NCI-H2081 treated with DMSO at 0.1 percent for 48 hours (cell line): ENCODE data around the gene FCER1A.
"Not testable (repeated sequence)": the region's sequence is repeated elsewhere in the genome, so short reads cannot be mapped to it uniquely, and the experiment has no call there.

Source experiments
- DNase-seq: peaks from one replicate; lab custom pipeline; 2025; lab: John Stamatoyannopoulos, UW

Gene FCER1A

GRCh38 chr1:159302095-159302494 lies at the start of gene FCER1A:
Gene FCER1A, plus strand, starts transcription at chr1:159302336. Its CDS starts 29 bp downstream, at chr1:159302365.
- no peak for DNase-seq

GRCh38 chr1:159261311-159261710 lies 40.8 kb upstream of the FCER1A start:
- DNase-seq = no peak

- DNase-seq = no peak
These were observed 40.2 kb upstream of the FCER1A start for GRCh38 chr1:159261721-159262494.

- no peak for DNase-seq
These were observed 35.3 kb upstream of the FCER1A start for GRCh38 chr1:159266832-159267231.

- no peak for DNase-seq
These were observed 27.5 kb upstream of the FCER1A start for GRCh38 chr1:159274631-159275030.

GRCh38 chr1:159275891-159276290 lies 26.2 kb upstream of the FCER1A start:
- DNase-seq = no peak

- no peak for DNase-seq
These were observed 22.4 kb upstream of the FCER1A start for GRCh38 chr1:159279773-159280172.

GRCh38 chr1:159282118-159282517 lies 20.0 kb upstream of the FCER1A start:
- no peak for DNase-seq

GRCh38 chr1:159289060-159289459 lies 13.1 kb upstream of the FCER1A start:
- no peak for DNase-seq

GRCh38 chr1:159291424-159291823 lies 10.7 kb upstream of the FCER1A start:
- DNase-seq = no peak

- DNase-seq = no peak
These were observed 5.3 kb upstream of the FCER1A start for GRCh38 chr1:159296706-159297375.

GRCh38 chr1:159300146-159300545 lies 2.0 kb upstream of the FCER1A start:
- DNase-seq = no peak

GRCh38 chr1:159307346-159308020 lies 5.3 kb downstream of the FCER1A start:
- DNase-seq = no peak

GRCh38 chr1:159311679-159312078 lies 9.5 kb downstream of the FCER1A start:
- DNase-seq = no peak

- DNase-seq = no peak
These were observed 13.2 kb downstream of the FCER1A start for GRCh38 chr1:159315381-159315780.

GRCh38 chr1:159318784-159319551 lies 16.8 kb downstream of the FCER1A start:
- no peak for DNase-seq

- no peak for DNase-seq
These were observed 32.7 kb downstream of the FCER1A start for GRCh38 chr1:159334797-159335196.

- DNase-seq = no peak
These were observed 35.9 kb downstream of the FCER1A start for GRCh38 chr1:159338018-159338417.

- no peak for DNase-seq
These were observed 37.4 kb downstream of the FCER1A start for GRCh38 chr1:159339536-159339935.

- no peak for DNase-seq
These were observed 39.6 kb downstream of the FCER1A start for GRCh38 chr1:159341736-159342135.

- no peak for DNase-seq
These were observed 40.8 kb downstream of the FCER1A start for GRCh38 chr1:159342761-159343425.

- DNase-seq = not testable (repeated sequence)
These were observed 47.2 kb downstream of the FCER1A start for GRCh38 chr1:159349374-159349773.
